Neural cell (in vitro differentiated cells): ENCODE measurements around the gene KBTBD7.

Experiments
- EZH2 ChIP-seq: fragments of 200-600, 300-800 bp; shearing (Covaris generic), sonication (generic); IDR thresholded peaks from 2 replicates; pipeline ENCODE4 v1.6.1; 2014; ENCODE audit warnings: antibody characterized with exemption, low read length, borderline replicate concordance, mild to moderate bottlenecking; ENCODE audit not compliant: insufficient read depth, poor library complexity, severe bottlenecking
- RAD21 ChIP-seq: fragments of 450-650 bp; conservative IDR thresholded peaks from 2 replicates; pipeline ENCODE4 v1.6.1; 2014; ENCODE audit warnings: antibody characterized with exemption, mild to moderate bottlenecking, moderate library complexity

DNA sequence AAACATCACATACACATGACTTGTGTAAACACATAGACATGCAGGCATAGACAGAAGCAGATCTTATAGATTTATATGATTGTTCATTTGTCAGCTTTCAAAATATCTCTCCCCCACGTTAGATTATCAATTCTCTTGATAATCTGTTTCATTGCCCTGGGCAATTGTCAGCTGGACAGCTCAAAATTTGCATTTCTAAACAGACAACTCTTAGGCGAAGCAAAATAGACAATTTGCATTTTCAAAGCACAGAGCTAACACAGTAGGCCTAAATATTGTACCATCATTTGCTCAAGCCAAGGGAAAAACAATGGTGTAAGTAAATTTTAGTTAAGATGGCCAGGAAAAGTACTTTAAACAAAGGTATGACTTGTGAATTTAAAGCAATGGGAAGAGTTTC lies 37.7 kb downstream of the KBTBD7 start:
- no peak for TF ChIP-seq RAD21
- TF ChIP-seq EZH2 = no peak
